ENCODE results near the gene ANG. TPM values are rescaled to one million over a fixed set of nuclear protein-coding genes. Genes with fewer than 3 reads are reported as not detected.

Gene ANG
- polyA plus RNA-seq, 1 donor = 43.6 TPM

DNA sequence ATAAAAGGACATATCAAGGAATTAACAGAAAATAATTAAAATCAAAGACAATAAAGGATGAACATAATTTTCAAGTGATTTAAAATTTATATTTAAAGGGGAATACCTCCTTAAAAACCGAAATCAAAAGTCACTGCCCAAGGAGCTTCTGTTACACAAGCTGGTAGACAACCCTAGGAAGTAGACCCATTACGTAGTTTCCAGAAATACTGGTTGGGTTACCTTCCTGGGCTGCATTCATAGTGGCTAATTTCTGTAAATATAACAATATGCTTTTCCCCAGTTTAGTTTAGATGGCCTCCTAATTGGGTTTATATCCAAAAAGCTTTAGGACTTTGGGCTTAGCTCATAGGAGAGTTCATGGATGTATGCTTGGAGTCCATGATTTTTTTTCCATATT, 55.0 kb downstream of the ANG start:
- Histone ChIP-seq H3K4me3 (ENCODE audit: low read length) (no peak overlapping the region), H3K36me3 (ENCODE audit: control insufficient read depth, insufficient read depth, low read length) (no peaks in the 10 kb centered on the region), H3K4me1 (ENCODE audit: control insufficient read depth, insufficient read depth, low read length) (no peaks in the 10 kb centered on the region), H3K9me3 (ENCODE audit: control insufficient read depth, low read depth, low read length) (no peaks in the 10 kb centered on the region), H3K27ac (ENCODE audit: low read length) (no peak overlapping the region), H3K27me3 (ENCODE audit: control insufficient read depth, insufficient read depth, low read length) (no peaks in the 10 kb centered on the region)
- no peak for DNase-seq
- WGBS (ENCODE audit: insufficient coverage, low lambda C conversion rate) = 80% methylated on average over 1 of the region's 2 CpGs

Other genes starting within 250 kb of the ANG start
- gene OSGEP, start 234.0 kb upstream of the ANG start, polyA plus RNA-seq = 63.2 TPM
- 218 TPM for gene APEX1, start 233.5 kb upstream of the ANG start, polyA plus RNA-seq
- gene PIP4P1, start 227.3 kb upstream of the ANG start, polyA plus RNA-seq = 44.0 TPM
- 215 TPM for gene PNP, start 219.4 kb upstream of the ANG start, polyA plus RNA-seq
- gene RNASE10, start 183.2 kb upstream of the ANG start, polyA plus RNA-seq = 1.0 TPM
- not detected for gene RNASE9, start 127.7 kb upstream of the ANG start, polyA plus RNA-seq
- not detected for gene RNASE11, start 100.8 kb upstream of the ANG start, polyA plus RNA-seq
- not detected for gene RNASE12, start 97.4 kb upstream of the ANG start, polyA plus RNA-seq
- not detected for gene OR6S1, start 47.1 kb upstream of the ANG start, polyA plus RNA-seq
- 37.1 TPM for gene RNASE4, start 4.2 kb upstream of the ANG start, polyA plus RNA-seq
- gene EDDM3A, start 57.1 kb downstream of the ANG start, polyA plus RNA-seq = not detected
- not detected for gene EDDM3B, start 79.6 kb downstream of the ANG start, polyA plus RNA-seq
- 15.9 TPM for gene RNASE6, start 92.5 kb downstream of the ANG start, polyA plus RNA-seq
- gene RNASE1, start 114.1 kb downstream of the ANG start, polyA plus RNA-seq = 107 TPM
- 0.18 TPM for gene RNASE3, start 202.6 kb downstream of the ANG start, polyA plus RNA-seq